Measurements from ENCODE around the gene SPNS3. TPM values are rescaled to one million over a fixed set of nuclear protein-coding genes. Genes with fewer than 3 reads are reported as not detected.
A peak's percentile ranks its signal among the peaks of the same experiment; 100 is the strongest.

Gene SPNS3
- total and polyA plus RNA-seq, 9 of the 15 experiments (the other 6 are each of a cell fraction or from before 2014, with no cell fraction given) = not detected

GRCh38 chr17:4386406-4386805 is 47.3 kb upstream of the SPNS3 start:
- WGBS (ENCODE audit: insufficient coverage, low coverage, missing lambda C conversion rate) = 34% methylated on average over 2 of the region's 2 CpGs
- H3K4me2 ChIP-seq (ENCODE audit: insufficient read depth, low read length) = no peak overlapping the region

More at GRCh38 chr17:4386406-4386805, 47.3 kb upstream of the SPNS3 start:
- Histone ChIP-seq H3K27ac (ENCODE audit: extremely low read depth, low read depth, low read length) (no peak overlapping the region), H3K9me1 (ENCODE audit: control insufficient read depth, insufficient read depth, low read length) (no peaks in the 10 kb centered on the region), H3K4me3 (no peak overlapping the region), H3K9me3 (replicated peaks; ENCODE audit: control insufficient read depth, insufficient read depth, low read depth, low read length) (no peaks in the 10 kb centered on the region), H3K79me2 (ENCODE audit: control insufficient read depth, insufficient read depth, low read length) (no peaks in the 10 kb centered on the region), H3K9ac (ENCODE audit: insufficient read depth in 1 of 2, low read depth in 2 of 2, low read length in 2 of 2) (peak overlapping the region in 1 of 2 experiments; percentile 35; a peak in 1 of 4 replicates), H3K4me1 (replicated peaks in 1 of 2; ENCODE audit: control insufficient read depth in 2 of 2, insufficient read depth in 2 of 2, low read length in 2 of 2) (peaks cover 0 to 6% of the 10 kb centered on the region in 2 experiments; a peak in 1 of 5 replicates), H4K20me1 (replicated peaks; ENCODE audit: control insufficient read depth, insufficient read depth, low read length) (no peaks in the 10 kb centered on the region), H3K36me3 (ENCODE audit: control insufficient read depth, insufficient read depth, low read length) (no peaks in the 10 kb centered on the region), H2AFZ (ENCODE audit: low read depth, low read length) (no peak overlapping the region), H3K27me3 (ENCODE audit: control insufficient read depth in 2 of 2, insufficient read depth in 2 of 2, low read length in 2 of 2) (no peaks in the 10 kb centered on the region)
- TF ChIP-seq SOX6 (IDR thresholded peaks at IDR 0.05) (no peak), POLR2B (IDR thresholded peaks at IDR 0.05; ENCODE audit: low read depth, partially characterized antibody) (no peak), E4F1 (CRISPR knock-in tag; IDR thresholded peaks at IDR 0.05; ENCODE audit: borderline replicate concordance) (no peak), PRMT5 (CRISPR knock-in tag; IDR thresholded peaks at IDR 0.05) (no peak), TRIM24 (IDR thresholded peaks at IDR 0.05) (no peak), ZFP30 (CRISPR knock-in tag; IDR thresholded peaks at IDR 0.05; ENCODE audit: borderline replicate concordance) (no peak), ARID4B (CRISPR knock-in tag; IDR thresholded peaks at IDR 0.05) (no peak), CBX1 (IDR thresholded peaks at IDR 0.05; ENCODE audit: low read depth) (no peak), TEAD1 (CRISPR knock-in tag; IDR thresholded peaks at IDR 0.05) (no peak), ZNF239 (CRISPR knock-in tag; IDR thresholded peaks at IDR 0.05) (no peak), ARID1B (IDR thresholded peaks at IDR 0.05) (no peak)
- ChIA-PET POLR2A (interaction anchor here (1.1 kb wide), 1 partner anchor 9 kb away, joined by 3 read pairs; no protein-coding TSS in a partner anchor), CTCF (ENCODE audit: low intra/inter-chr PET ratio) (no interaction called here)
- in situ Hi-C loops (cut with MboI) (no loop called here), intact Hi-C loops (cut with micrococcal nuclease) (no loop called here)
- FAIRE-seq = no peak
- no peak for DNase-seq (ENCODE audit: extremely low read depth in 1 of 4, low spot score in 3 of 4)
- ATAC-seq = no peak
- BruUV-seq (replicated peaks) = no TSS peak

Data from K562 (cell line).